IPS-18c (cell line): ENCODE data around the gene PRF1.
"Not testable (repeated sequence)": the region's sequence is repeated elsewhere in the genome, so short reads cannot be mapped to it uniquely, and the experiment has no call there.

Experiments used
- H3K4me3 ChIP-seq: 2 replicates; pipeline ENCODE4 v1.7.0; 2013; ENCODE audit warnings: low read depth, mild to moderate bottlenecking, low read length, moderate library complexity; ENCODE audit not compliant: insufficient read depth
- H3K9me3 ChIP-seq: one replicate; pipeline ENCODE4 v1.6.1; 2013; ENCODE audit warnings: mild to moderate bottlenecking, low read length, moderate library complexity; ENCODE audit not compliant: control insufficient read depth, insufficient read depth

PRF1 gene

DNA sequence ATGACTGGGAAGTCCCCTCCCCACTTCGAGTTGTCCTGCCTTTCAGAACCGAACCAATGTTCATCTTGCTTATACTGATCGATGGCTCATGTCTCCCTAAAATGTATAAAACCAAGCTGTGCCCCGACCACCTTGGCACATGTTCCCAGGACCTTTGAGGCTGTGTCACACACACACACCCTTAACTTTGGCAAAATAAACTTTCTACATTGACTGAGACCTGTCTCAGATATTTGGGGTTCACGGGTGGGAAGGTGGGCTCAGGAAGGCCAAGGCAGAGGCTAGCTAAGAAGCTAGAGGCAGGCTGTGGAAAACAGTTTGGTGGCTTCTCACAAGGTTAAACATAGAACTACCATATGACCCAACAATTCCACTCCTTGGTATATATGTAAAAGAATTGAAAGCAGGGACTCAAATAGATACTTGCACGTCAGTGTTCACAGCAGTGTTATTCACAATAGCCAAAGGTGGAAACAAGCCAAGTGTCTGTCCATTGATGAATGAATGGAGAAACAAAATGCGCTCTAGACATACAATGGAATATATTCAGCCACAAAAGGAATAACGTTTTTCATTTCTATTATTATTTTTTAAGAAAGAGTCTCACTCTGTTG lies 15.4 kb downstream of the PRF1 start:
- no peaks in the 10 kb centered on the region for H3K9me3 ChIP-seq
- no peak overlapping the region for H3K4me3 ChIP-seq

DNA sequence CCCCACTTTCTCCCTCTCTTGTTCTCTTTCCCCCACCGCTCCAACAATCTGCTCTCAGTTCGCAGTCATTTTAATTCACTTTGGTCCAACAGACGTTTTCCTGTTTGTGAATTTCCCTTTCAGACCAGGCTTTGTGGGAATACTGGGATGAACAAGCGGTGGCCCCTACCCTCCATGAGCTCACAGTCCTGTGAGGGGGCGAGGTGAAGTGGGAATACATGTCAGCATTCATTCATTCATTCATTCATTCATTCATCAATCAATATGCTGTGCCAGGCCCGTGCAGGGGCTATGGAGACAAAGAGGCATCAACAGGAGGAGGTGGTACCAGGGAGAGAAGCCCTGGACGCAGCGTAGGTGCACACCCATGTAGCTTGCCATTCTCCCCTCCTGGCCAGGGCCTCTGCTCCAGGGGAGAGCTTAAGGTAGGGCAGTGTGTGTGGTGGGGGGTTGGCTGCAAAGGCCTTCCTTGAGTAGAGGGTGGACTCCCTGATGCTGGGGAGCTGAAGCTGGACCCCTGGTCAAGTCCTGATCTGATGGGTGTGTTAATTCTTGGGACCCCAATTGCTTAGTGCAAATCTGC lies 16.1 kb downstream of the PRF1 start:
- Histone ChIP-seq H3K9me3 (no peaks in the 10 kb centered on the region), H3K4me3 (no peak overlapping the region)

DNA sequence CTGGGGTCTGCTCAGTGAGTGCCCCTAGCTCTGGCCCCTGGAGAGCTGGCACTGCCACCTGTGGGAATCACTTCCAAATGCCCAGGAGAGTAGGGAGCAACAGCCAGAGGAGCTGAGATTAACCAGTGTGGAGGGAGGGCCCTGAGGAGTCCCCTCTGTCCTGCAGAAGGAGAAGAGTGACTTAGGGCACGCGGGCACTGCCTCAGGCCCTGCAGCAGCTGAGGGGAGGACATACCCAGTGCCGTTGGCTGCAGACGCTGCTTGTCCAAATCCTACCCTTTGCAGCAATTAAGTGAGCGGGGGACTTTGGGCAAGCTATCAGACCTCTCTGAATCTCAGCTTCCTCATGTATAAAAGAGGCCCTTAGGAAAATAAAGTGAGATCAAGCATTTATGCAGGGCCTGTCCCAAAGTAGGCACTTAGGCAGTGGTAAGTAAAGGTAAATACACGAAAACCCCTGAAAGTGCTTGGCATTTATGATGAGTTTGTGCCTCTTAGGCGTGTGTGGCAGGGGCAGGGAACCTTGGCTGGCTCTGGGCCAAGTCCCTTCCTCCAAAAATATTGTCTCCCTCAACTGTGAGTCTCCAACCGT lies 16.9 kb downstream of the PRF1 start:
- Histone ChIP-seq H3K4me3 (no peak overlapping the region), H3K9me3 (no peaks in the 10 kb centered on the region)

DNA sequence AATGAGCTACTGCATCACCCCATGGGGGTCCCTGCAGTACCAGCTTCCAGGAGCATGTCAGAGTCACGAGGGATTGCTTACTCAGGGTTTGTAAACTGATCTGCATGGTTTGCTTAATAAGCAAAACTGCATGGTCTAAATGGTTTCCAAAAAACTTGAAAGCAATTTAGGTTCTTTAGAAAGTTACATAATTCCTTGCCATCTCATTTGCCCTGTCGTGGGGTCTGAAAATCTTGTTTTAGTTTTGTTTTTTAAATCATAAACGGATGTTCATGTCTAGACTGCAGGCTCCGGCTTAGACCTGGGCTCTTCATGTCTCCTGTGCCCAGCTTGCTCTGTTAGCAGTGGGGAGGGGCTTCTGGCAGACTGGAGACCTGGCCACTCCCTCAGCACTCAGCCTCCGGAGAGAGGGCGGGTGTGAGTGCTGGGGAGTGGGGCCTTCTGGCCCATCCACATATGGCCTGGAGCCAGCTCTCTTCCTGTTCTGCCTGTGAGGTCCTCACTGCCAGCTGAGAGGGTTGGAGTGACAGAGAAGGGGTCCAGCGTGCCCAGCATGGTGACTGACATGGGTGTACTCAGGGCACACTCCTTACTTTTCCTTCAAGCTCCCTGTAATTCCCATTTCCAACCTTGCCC lies 17.5 kb downstream of the PRF1 start:
- Histone ChIP-seq H3K9me3 (no peaks in the 10 kb centered on the region), H3K4me3 (no peak overlapping the region)

DNA sequence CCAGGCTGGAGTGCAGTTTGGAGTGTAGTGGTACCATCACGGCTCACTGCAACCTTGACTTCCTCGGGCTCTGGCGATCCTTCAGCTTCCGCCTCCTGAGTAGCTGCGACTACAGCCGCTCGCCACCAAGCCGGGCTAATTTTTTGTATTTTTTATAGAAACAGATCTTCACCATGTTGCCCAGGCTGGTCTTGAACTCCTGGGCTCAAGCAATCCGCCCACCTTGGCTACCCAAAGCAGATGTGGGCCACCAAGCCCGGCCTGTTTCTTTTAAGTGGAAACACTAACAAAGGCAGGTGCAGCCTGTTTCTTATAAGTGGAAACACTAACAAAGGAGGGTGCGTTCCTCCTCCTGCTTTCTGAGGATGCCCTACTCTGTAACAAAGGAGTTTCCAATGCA lies 18.2 kb downstream of the PRF1 start:
- H3K9me3 ChIP-seq = no peaks in the 10 kb centered on the region
- no peak overlapping the region for H3K4me3 ChIP-seq

DNA sequence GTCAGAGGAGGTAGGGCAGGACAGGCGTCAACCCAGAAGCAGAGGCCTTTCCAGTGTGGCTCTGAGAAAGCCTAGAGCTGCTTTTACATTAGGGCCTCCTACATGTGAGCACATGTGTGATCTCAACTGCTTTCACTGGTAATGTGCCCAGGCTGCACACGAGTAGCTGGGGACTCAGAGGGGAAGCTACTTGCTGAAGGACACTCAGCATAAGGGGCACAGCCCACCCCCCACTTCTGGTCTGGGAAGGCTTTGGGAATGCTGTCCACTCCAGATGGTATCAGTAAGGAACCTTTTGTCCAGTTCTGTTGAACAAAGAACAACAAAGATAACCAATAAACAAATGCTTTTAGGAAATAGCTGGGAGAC lies 18.9 kb downstream of the PRF1 start:
- Histone ChIP-seq H3K9me3 (no peaks in the 10 kb centered on the region), H3K4me3 (no peak overlapping the region)

DNA sequence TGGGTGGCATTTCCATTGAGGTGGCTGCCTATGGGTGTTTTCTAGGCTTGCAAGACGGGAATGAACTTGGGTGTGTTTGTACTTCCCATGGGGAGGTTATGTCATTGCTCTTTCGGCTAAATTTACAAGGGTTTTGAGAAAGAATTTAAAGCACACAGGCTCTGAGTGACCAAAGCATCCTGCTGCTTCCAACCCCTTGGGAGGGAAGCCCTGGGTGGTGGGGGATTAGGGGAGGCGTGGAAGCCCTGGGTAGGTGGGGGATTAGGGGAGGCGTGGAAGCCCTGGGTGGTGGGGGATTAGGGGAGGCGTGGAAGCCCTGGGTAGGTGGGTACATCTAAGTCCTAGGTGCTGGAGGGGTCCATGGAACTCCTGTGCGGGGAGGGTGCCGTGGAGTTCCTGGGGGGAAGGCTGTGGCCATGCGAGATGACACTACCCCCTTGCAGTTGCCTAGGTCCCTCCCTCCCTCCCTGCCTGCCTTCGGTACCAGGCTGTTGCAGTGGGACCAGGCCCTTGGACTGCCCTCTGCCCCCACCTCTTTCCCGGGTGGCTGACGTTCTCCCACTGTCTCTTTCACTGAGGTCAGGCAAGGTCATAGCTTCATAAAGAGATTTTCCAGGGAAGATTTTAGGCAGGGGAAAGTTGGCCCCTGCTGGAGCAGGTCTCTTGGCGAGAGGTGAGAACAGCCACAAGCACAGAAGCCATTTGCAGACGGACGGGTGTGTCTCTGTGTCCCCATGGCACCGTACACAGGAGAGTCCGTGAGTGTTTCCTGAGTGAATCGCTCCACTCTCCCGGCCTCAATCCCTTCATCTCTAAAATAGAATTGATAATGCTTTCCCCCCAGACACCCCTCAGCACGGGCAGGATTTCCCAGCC lies 19.5 kb downstream of the PRF1 start:
- H3K9me3 ChIP-seq = no peaks in the 10 kb centered on the region
- no peak overlapping the region for H3K4me3 ChIP-seq

DNA sequence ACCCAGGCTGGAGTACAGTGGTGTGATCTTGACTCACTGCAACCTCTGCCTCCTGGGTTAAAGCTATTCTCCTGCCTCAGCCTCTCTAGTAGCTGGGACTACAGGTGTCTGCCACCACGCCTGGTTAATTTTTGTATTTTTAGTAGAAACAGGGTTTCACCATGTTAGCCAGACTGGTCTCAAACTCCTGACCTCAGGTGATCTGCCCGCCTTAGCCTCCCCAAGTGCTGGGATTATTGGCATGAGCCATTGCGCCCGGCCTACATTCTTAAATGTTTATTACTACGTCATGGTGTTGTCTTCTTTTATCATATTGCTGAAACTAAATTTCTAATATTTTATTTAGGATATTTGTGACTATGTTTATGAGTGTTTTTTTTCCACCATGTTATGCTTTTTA lies 21.4 kb downstream of the PRF1 start:
- H3K9me3 ChIP-seq = not testable (repeated sequence)

DNA sequence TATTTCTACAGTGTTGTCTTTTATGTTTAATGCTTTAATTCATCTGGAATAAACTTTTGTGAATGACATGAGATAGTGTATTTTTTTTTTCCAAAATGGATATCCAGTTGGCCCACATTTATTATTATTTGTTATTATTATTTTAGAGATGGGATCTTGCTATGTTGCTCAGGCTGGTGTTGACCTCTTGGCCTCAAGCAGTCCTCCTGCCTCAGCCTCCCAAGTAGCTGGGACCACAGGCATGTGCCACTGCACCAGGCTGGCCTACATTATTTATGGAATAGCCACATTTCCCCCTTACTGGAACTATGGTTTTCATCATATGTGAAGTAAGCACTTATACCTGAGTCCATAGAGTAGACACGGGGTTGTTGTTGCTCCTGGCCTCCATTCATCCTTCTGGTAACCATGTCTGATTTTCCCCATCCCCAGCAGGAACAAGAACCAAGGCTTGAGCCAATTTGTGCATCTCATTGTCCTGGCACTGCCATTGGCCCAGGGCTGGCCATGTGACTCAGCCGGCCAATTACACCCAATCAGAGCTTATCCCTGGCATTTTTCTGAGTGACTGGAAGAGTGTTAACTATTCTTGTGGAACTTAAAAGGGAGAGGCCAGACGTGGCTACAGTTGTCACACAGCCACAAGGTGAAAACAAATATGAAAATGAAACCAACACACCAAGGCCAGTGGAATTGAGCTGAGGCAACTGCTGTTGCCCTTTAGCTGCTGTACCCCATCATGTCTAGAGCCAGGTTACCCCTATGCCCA lies 23.1 kb downstream of the PRF1 start:
- Histone ChIP-seq H3K9me3 (no peaks in the 10 kb centered on the region), H3K4me3 (no peak overlapping the region)

More for the DNA sequence above, 21.4 kb downstream of the PRF1 start:
- not testable (repeated sequence) for H3K4me3 ChIP-seq

DNA sequence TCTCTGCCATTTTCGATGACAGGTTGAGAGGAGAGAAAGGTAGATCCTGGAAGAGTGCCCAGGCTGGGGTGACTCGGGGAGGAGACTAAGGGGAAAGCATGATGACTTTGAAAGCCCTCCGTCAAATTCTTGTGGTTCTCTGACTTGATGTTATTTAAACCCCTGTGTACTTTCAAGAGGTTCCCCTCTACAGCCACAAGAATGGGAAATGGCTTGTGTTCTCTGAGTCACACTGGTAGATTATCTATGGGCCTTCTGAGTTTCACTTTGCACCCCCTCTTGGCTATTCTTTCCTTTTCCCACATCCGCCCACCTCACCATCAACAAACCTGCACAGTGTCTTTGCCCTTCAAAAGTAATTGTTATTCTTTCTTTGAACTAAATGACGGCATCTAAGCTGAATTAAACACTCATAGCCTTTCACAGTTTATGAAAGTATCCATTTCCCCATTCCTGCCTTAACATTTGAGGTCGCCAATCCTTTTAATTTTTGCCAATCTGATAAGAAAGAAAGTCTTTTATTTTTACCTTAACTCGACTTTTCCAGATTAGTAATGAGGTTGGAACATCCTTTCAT lies 24.1 kb downstream of the PRF1 start:
- no peaks in the 10 kb centered on the region for H3K9me3 ChIP-seq

DNA sequence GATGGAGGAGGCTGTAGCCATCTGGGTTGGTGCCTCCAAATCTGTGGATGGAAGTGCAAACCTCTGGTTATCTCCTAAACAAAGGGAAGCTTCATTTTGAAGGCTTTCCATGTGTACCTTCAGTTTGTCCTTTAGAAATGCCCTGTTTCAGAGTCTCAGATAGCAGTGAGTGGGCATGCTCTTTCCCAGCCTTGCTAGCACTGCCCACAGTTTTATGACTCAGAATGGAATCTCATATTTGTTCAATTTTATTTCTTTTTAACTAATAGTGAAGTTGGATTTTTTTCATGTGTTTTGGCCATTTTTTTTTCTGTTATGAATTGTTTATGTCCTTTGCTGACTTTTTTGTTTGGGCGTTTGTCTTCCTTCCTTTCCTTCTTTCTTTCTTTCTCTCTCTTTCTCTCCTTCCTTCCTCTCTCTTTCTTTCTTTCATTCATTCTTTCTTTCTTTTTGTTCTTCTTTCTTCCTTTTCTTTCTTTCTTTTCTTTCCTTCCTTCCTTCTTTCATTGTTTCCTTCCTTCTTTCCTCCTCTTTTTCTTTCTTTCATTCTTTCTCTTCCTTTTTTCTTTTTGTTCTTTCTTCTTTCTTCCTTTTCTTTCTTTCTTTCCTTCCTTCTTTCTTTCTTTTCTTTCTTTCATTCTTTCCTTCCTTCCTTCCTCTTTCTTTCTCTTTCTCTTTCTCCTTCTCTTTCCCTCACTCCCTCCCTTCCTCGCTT lies 25.6 kb downstream of the PRF1 start:
- no peak overlapping the region for H3K4me3 ChIP-seq
- no peaks in the 10 kb centered on the region for H3K9me3 ChIP-seq

More for the DNA sequence above, 24.1 kb downstream of the PRF1 start:
- H3K4me3 ChIP-seq = no peak overlapping the region

DNA sequence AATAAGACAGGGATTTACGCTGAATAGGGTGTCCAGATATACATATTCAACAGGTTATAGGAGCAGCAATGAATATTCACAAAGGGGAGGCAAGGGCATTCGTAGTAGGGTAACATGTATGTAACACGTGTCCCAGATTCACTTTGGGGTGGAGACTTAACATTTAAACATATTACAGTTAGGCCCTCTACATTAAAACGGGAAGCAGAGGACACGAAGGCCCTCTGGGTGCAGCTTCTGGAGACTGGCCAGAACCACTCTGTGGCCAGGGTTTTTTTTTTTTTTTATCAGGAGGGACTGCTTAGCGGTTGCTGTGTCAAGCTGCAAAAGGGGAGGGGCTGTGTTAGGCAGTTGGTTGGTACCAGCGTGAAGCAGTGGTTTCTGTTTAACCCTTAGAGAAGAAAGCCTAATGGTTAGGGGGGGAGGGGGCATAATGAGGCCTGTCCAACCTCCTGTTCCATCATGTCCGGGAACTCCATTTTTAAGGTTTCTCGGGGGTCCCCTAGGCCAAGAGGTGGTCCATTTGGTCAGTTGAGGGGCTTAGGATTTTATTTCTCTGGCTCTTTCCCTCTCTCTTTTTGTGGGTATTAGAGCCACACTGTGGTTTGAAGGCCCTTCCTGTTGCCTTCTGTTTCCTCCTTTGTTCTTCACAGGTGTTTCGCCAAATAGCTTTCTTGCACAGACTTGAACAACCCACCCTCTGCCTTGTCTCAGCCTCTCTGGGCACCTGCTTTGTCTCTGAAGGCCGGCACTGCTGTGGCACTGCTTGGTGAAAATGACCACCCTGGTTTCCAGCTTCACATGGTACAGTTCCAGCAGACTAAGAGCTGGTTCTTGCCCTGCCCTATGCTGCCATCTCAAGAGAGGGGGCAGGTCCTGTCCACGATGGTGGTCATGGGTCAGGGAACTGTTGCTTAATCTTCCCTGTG lies 26.4 kb downstream of the PRF1 start:
- no peak overlapping the region for H3K4me3 ChIP-seq
- H3K9me3 ChIP-seq = no peaks in the 10 kb centered on the region

DNA sequence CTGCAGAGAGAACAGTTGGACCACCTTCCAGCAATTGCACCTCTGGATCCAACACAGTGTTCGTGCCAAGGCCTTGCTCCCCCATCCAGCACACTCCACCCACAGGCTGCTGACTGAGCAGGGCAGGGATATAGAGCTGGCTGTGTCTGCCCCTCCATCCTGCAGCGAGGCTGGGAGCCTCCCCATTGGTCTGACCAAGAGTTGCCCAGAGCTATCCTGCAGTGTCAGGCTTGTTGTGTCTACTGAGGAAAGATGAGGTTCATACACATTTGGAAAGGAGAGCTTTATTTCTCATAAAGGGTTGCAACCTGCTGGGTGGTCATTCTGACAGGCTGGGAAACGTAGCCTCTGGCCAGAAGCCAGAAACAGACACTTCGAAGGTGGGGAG lies 27.1 kb downstream of the PRF1 start:
- Histone ChIP-seq H3K9me3 (no peaks in the 10 kb centered on the region), H3K4me3 (no peak overlapping the region)

DNA sequence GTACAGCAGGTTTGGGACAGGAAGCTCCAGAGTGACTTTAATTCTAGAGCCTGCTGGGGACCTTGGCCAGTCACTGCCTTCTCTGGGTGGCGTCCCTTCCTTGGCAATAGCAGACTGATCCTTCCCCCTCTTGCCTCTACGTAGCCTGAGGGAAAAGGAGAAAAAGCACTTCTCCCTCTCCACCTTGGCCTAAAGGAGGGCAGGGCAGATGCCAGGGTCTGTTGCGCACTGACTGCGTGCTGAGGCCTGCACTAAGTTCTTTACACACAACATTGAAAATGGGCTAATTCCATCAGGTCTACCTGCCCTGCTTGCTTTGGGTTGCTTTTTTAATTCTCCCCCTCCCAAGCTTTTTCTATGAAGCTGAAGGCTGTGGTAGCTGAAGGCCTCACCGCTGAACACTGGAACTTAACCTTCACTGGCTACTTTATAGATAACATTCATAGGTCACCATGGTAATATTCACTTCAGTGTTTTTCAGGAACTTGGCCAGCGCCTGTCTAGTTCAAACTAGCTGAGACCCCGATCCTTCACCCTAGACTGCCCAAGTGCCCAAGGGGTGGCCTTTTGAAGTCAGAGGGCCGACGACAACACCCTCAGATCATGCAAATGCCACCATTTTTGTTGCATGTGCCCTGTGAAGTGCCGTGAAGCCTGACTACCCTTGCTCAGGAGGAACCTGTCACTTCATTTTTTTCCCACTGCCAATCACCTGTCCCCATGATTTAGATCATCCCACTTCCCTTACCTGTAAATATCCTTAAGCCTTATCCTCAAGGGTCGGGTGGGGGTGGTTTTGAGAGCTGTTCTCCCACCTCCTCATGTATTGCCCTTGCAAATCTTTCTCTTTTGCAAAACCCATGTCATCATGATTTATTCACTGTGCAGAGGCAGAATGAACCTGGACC lies 28.7 kb downstream of the PRF1 start:
- H3K4me3 ChIP-seq = no peak overlapping the region

More for the DNA sequence above, 28.7 kb downstream of the PRF1 start:
- H3K9me3 ChIP-seq = no peaks in the 10 kb centered on the region
